WTC11 (cell line): Measurements from ENCODE around the gene OR4K2. TPM values are rescaled to one million over a fixed set of nuclear protein-coding genes. Genes with fewer than 3 reads are reported as not detected.

ENCODE experiments used
- ATAC-seq: fragments of 200-7000 bp; cut with Tn5 transposase; 2 replicates; pipeline ENCODE4 v1.10.0; 2021; ENCODE audit warnings: mild to moderate bottlenecking, moderate library complexity
- CTCF ChIA-PET: fragments of 300-600 bp; sonication (Branson Sonifier 250); formaldehyde crosslinking; loops from one replicate; lab custom pipeline; 2021; ENCODE audit warnings: antibody characterized with exemption; lab: Charles Lee
- POLR2A ChIA-PET: fragments of 350-600 bp; sonication (Branson Sonifier 250); formaldehyde crosslinking; loops from one replicate; lab custom pipeline; 2021; ENCODE audit warnings: antibody characterized with exemption; lab: Charles Lee
- DNase-seq: peaks from one replicate; pipeline ENCODE4 v3.0.0; 2021; ENCODE audit warnings: low spot score
- H3K27ac Mint-ChIP-seq: 2 replicates; pipeline ENCODE4 v1.8.0; 2021; ENCODE audit warnings: mixed read lengths
- H3K27me3 Mint-ChIP-seq: 2 replicates; pipeline ENCODE4 v1.8.0; 2021; ENCODE audit warnings: low read depth, mild to moderate bottlenecking, moderate library complexity, mixed read lengths
- H3K36me3 Mint-ChIP-seq: 2 replicates; pipeline ENCODE4 v1.8.0; 2021; ENCODE audit warnings: mixed read lengths
- H3K4me1 Mint-ChIP-seq: 2 replicates; pipeline ENCODE4 v1.8.0; 2022; ENCODE audit warnings: mixed read lengths
- H3K4me3 Mint-ChIP-seq: 2 replicates; pipeline ENCODE4 v1.8.0; 2021; ENCODE audit warnings: mild to moderate bottlenecking, moderate library complexity, mixed read lengths
- H3K9me3 Mint-ChIP-seq: 2 replicates; pipeline ENCODE4 v1.8.0; 2021; ENCODE audit warnings: mixed read lengths
- AR ChIP-seq: fragments of 250-450 bp; sonication (Bioruptor Pico); IDR thresholded peaks from 2 replicates; pipeline ENCODE4 v1.9.0; 2021; ENCODE audit warnings: mild to moderate bottlenecking
- ARID4B ChIP-seq: sonication (generic); formaldehyde crosslinking; IDR thresholded peaks from 2 replicates; pipeline ENCODE4 v1.8.0; 2023; ENCODE audit warnings: missing genetic modification reagents, mild to moderate bottlenecking, borderline replicate concordance
- ATF6 ChIP-seq: sonication (generic); formaldehyde crosslinking; IDR thresholded peaks from 2 replicates; pipeline ENCODE4 v1.8.1; 2023; ENCODE audit warnings: mild to moderate bottlenecking, missing genetic modification reagents
- E2F5 ChIP-seq: sonication (generic); formaldehyde crosslinking; IDR thresholded peaks from 2 replicates; pipeline ENCODE4 v1.8.1; 2022; ENCODE audit warnings: mild to moderate bottlenecking, moderate library complexity, missing genetic modification reagents
- ELF4 ChIP-seq: sonication (generic); formaldehyde crosslinking; IDR thresholded peaks from 2 replicates; pipeline ENCODE4 v1.8.1; 2022; ENCODE audit warnings: low read depth, mild to moderate bottlenecking, moderate library complexity, missing genetic modification reagents
- EMX1 ChIP-seq: fragments of 250-450 bp; sonication (Bioruptor Pico); IDR thresholded peaks from 2 replicates; pipeline ENCODE4 v1.8.0; 2021; ENCODE audit warnings: mild to moderate bottlenecking
- ESRRA ChIP-seq: sonication (generic); formaldehyde crosslinking; IDR thresholded peaks from 2 replicates; pipeline ENCODE4 v1.8.1; 2022; ENCODE audit warnings: mild to moderate bottlenecking, missing genetic modification reagents, borderline replicate concordance
- FOXK1 ChIP-seq: sonication (generic); formaldehyde crosslinking; IDR thresholded peaks from 2 replicates; pipeline ENCODE4 v1.8.0; 2022; ENCODE audit warnings: mild to moderate bottlenecking, moderate library complexity, missing genetic modification reagents
- JAZF1 ChIP-seq: fragments of 250-450 bp; sonication (Bioruptor Pico); IDR thresholded peaks from 2 replicates; pipeline ENCODE4 v1.9.0; 2021; ENCODE audit warnings: moderate library complexity, mild to moderate bottlenecking, inconsistent platforms
- KAT7 ChIP-seq: sonication (generic); formaldehyde crosslinking; IDR thresholded peaks from 2 replicates; pipeline ENCODE4 v1.8.1; 2023; ENCODE audit warnings: missing genetic modification reagents, mild to moderate bottlenecking, borderline replicate concordance
- MAX ChIP-seq: sonication (generic); formaldehyde crosslinking; IDR thresholded peaks from 2 replicates; pipeline ENCODE4 v1.8.0; 2022; ENCODE audit warnings: mild to moderate bottlenecking, missing genetic modification reagents
- NR1H2 ChIP-seq: sonication (generic); formaldehyde crosslinking; IDR thresholded peaks from 2 replicates; pipeline ENCODE4 v1.9.0; 2021; ENCODE audit warnings: mild to moderate bottlenecking, moderate library complexity, missing genetic modification reagents
- NR2C2 ChIP-seq: sonication (generic); formaldehyde crosslinking; IDR thresholded peaks from 2 replicates; pipeline ENCODE4 v1.8.0; 2022; ENCODE audit warnings: mild to moderate bottlenecking, missing genetic modification reagents
- SMAD4 ChIP-seq: sonication (generic); formaldehyde crosslinking; IDR thresholded peaks from 2 replicates; pipeline ENCODE4 v1.8.0; 2022; ENCODE audit warnings: mild to moderate bottlenecking, missing genetic modification reagents
- SOX15 ChIP-seq: fragments of 250-450 bp; sonication (Bioruptor Pico); IDR thresholded peaks from 2 replicates; pipeline ENCODE4 v1.9.0; 2021; ENCODE audit warnings: mild to moderate bottlenecking
- TP53 ChIP-seq: sonication (generic); formaldehyde crosslinking; IDR thresholded peaks from 2 replicates; pipeline ENCODE4 v1.8.1; 2023; ENCODE audit warnings: mild to moderate bottlenecking, missing genetic modification reagents
- ZBTB43 ChIP-seq: sonication (generic); formaldehyde crosslinking; IDR thresholded peaks from 2 replicates; pipeline ENCODE4 v1.8.1; 2023; ENCODE audit warnings: mild to moderate bottlenecking, missing genetic modification reagents
- ZMAT4 ChIP-seq: fragments of 250-450 bp; sonication (Bioruptor Pico); IDR thresholded peaks from 2 replicates; pipeline ENCODE4 v1.9.0; 2021; ENCODE audit warnings: mild to moderate bottlenecking
- ZNF121 ChIP-seq: sonication (generic); formaldehyde crosslinking; IDR thresholded peaks from 2 replicates; pipeline ENCODE4 v1.8.0; 2023; ENCODE audit warnings: missing genetic modification reagents
- ZNF232 ChIP-seq: sonication (generic); formaldehyde crosslinking; IDR thresholded peaks from 2 replicates; pipeline ENCODE4 v1.8.0; 2022; ENCODE audit warnings: mild to moderate bottlenecking, missing genetic modification reagents
- total RNA-seq: library from RNA; stranded (reverse); gene quantifications from 3 replicates; pipeline ENCODE4 v1.2.3, GENCODE V29; 2021

OR4K2 gene
- total RNA-seq, 1 experiment from 2014 or later: not detected

- no peak overlapping the region for H3K27ac Mint-ChIP-seq
- peaks cover 27% of the 10 kb centered on the region for H3K36me3 Mint-ChIP-seq
- ATAC-seq (no peak), DNase-seq (no peak)
- ChIA-PET CTCF (no interaction called here), POLR2A (no interaction called here)
- H3K27me3 Mint-ChIP-seq: peaks cover 9% of the 10 kb centered on the region
- H3K4me1 Mint-ChIP-seq: no peaks in the 10 kb centered on the region
- TF ChIP-seq ZNF121 (CRISPR knock-in tag) (no peak), KAT7 (CRISPR knock-in tag) (no peak), ZMAT4 (CRISPR knock-in tag) (no peak), SOX15 (CRISPR knock-in tag) (no peak), MAX (CRISPR knock-in tag) (no peak), ZBTB43 (CRISPR knock-in tag) (no peak), ZNF232 (CRISPR knock-in tag) (no peak), NR1H2 (no peak), TP53 (CRISPR knock-in tag) (no peak), E2F5 (CRISPR knock-in tag) (no peak), ARID4B (CRISPR knock-in tag) (no peak), ESRRA (CRISPR knock-in tag) (no peak), ELF4 (no peak), AR (CRISPR knock-in tag) (no peak)
- H3K9me3 Mint-ChIP-seq: peaks cover 20% of the 10 kb centered on the region
- H3K4me3 Mint-ChIP-seq: no peak overlapping the region
These were observed 42.3 kb downstream of the OR4K2 start for GRCh38 chr14:19917243-19917642.

GRCh38 chr14:19917955-19918518 lies 43.1 kb downstream of the OR4K2 start:
- DNase-seq (no peak), ATAC-seq (no peak)
- POLR2A ChIA-PET: no interaction called here
- Mint-ChIP-seq H3K27me3 (peaks cover 7% of the 10 kb centered on the region), H3K36me3 (peaks cover 19% of the 10 kb centered on the region), H3K4me1 (no peaks in the 10 kb centered on the region), H3K27ac (no peak overlapping the region), H3K4me3 (no peak overlapping the region), H3K9me3 (peaks cover 13% of the 10 kb centered on the region)
- CTCF ChIA-PET: no interaction called here
- TF ChIP-seq JAZF1 (CRISPR knock-in tag) (no peak), NR2C2 (CRISPR knock-in tag) (no peak), EMX1 (CRISPR knock-in tag) (no peak), ATF6 (CRISPR knock-in tag) (no peak), NR1H2 (no peak), AR (CRISPR knock-in tag) (no peak), SMAD4 (no peak), FOXK1 (CRISPR knock-in tag) (no peak)
